ENCODE results near the gene SYNGR2. TPM values are rescaled to one million over a fixed set of nuclear protein-coding genes. Genes with fewer than 3 reads are reported as not detected.
A peak's percentile ranks its signal among the peaks of the same experiment; 100 is the strongest.

The SYNGR2 gene
- total RNA-seq, 1 donor from 2014 or later = 3.2 TPM

DNA sequence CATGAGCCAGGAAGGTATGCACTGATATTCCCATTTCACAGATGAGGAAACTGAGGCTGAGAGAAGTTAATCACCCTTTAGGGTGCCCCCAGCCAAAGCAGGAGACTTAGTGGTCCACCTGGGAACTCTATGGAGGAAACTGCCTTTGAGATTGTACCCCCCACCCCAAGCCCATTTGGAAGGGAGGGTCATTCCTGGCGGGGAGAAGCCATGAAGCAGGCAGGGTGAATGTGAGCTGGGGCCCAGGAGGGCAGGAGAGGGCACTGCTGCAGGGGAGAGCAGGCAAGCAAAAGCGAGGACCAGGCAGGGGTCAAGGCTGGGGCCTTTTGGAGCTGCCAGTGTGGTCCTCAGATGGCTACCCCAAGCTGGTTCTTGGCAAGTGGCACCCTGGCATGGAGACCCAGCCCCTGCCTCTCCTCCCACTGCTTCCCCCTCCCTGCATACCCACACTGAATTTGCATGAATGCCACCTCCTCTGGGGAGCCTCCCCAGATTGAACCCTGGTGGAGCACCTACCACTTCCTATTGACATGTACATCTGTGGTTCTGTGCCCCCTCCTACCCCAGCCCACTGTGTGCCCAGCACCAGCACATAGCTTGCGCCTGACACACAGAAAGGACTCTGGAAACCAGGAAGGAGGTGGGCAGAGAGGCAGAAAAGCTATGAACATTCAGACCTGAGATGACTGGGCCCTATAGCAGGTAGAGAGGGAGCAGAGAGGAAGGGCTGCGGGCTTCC is 38.9 kb upstream of the SYNGR2 start:
- H3K27me3 Mint-ChIP-seq (ENCODE audit: unreplicated experiment) = peaks cover 18% of the 10 kb centered on the region
- no peaks in the 10 kb centered on the region for H3K4me1 Mint-ChIP-seq (ENCODE audit: low read depth, unreplicated experiment)
- H3K9me3 Mint-ChIP-seq (ENCODE audit: unreplicated experiment) = peaks cover 1% of the 10 kb centered on the region
- peaks cover 4% of the 10 kb centered on the region for H3K36me3 Mint-ChIP-seq (ENCODE audit: unreplicated experiment)
- H3K27ac Mint-ChIP-seq (ENCODE audit: unreplicated experiment) = no peak overlapping the region
- DNase-seq = no peak
- no peak for TF ChIP-seq CTCF (IDR thresholded peaks at IDR 0.05; ENCODE audit: partially characterized antibody, unreplicated experiment)
- peak overlapping the region; percentile 89 for H3K4me3 Mint-ChIP-seq (ENCODE audit: unreplicated experiment)

DNA sequence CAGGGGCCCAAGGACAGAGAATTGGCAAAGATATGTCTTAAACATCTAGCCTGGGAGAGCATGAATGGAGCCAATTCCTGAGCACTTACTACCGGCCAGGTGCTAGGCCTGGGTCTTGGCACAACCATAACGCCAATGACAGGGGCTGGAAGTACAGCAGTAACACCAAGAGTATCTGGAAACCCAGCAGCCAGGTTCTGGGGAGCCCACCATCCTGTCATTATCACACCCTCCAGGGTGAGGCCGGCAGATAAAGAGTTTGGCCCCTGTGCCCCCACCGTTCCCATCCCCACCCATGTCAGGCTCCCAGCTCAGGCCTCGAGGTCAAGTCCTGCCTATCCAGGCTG is 38.3 kb upstream of the SYNGR2 start:
- Mint-ChIP-seq H3K4me1 (ENCODE audit: low read depth, unreplicated experiment) (no peaks in the 10 kb centered on the region), H3K4me3 (ENCODE audit: unreplicated experiment) (no peak overlapping the region), H3K27me3 (ENCODE audit: unreplicated experiment) (peaks cover 18% of the 10 kb centered on the region), H3K27ac (ENCODE audit: unreplicated experiment) (no peak overlapping the region), H3K9me3 (ENCODE audit: unreplicated experiment) (peaks cover 1% of the 10 kb centered on the region), H3K36me3 (ENCODE audit: unreplicated experiment) (peaks cover 4% of the 10 kb centered on the region)
- no peak for TF ChIP-seq CTCF (IDR thresholded peaks at IDR 0.05; ENCODE audit: partially characterized antibody, unreplicated experiment)
- DNase-seq = no peak

- TF ChIP-seq CTCF (IDR thresholded peaks at IDR 0.05; ENCODE audit: partially characterized antibody, unreplicated experiment) = no peak
- peaks cover 22% of the 10 kb centered on the region for H3K27me3 Mint-ChIP-seq (ENCODE audit: unreplicated experiment)
- H3K9me3 Mint-ChIP-seq (ENCODE audit: unreplicated experiment) = peaks cover 1% of the 10 kb centered on the region
- H3K36me3 Mint-ChIP-seq (ENCODE audit: unreplicated experiment) = peaks cover 4% of the 10 kb centered on the region
- no peak within 1 kb of the TSS for H3K27ac Mint-ChIP-seq (ENCODE audit: unreplicated experiment)
- H3K4me1 Mint-ChIP-seq (ENCODE audit: low read depth, unreplicated experiment) = no peaks in the 10 kb centered on the region
- H3K4me3 Mint-ChIP-seq (ENCODE audit: unreplicated experiment) = no peak within 1 kb of the TSS
- DNase-seq = no peak
Observed at GRCh38 chr17:78130437-78131101, 37.8 kb upstream of the SYNGR2 start, which contains the start of gene TMC8. TMC8 (plus strand) TSS chr17:78130771; CDS start chr17:78131589, 818 bp downstream.

DNA sequence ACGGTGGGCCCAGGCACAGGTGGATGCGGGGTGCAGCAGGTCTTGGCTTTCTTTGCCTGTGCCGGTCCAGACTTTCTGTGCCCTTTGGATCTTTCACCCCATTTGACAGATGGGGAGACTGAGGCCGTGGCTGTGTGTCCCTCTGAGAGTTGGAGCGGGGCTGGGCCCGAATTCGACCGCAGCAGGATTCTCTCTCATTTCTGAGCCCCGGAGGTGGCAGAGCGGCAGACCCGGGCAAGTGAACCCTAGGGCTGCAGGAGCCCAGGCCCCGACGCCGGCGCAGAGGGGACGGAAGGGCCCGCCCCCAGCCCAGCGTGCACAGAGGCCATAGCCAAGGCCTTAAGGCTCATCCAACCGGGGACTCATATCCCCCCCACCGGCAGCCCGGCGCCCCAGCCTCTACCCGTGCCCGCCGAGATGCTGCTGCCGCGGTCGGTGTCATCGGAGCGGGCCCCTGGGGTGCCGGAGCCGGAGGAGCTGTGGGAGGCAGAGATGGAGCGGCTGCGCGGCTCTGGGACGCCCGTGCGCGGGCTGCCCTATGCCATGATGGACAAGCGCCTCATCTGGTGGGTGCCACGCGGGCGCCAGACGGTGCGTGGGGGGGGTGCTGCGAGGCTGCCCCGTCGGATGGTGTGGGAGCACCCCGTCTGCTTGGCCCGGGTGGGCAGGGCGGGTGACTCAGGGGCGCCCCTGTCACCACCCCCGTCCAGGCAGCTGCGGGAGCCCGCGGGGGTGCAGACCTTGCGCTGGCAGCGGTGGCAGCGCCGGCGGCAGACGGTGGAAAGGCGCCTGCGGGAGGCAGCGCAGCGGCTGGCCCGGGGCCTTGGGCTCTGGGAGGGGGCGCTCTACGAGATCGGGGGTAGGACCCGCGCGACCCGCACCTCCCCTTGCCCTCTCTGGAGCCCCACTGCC is 37.0 kb upstream of the SYNGR2 start:
- Mint-ChIP-seq H3K9me3 (ENCODE audit: unreplicated experiment) (peaks cover 1% of the 10 kb centered on the region), H3K36me3 (ENCODE audit: unreplicated experiment) (peaks cover 4% of the 10 kb centered on the region), H3K4me3 (ENCODE audit: unreplicated experiment) (no peak overlapping the region), H3K27me3 (ENCODE audit: unreplicated experiment) (peaks cover 23% of the 10 kb centered on the region), H3K4me1 (ENCODE audit: low read depth, unreplicated experiment) (no peaks in the 10 kb centered on the region), H3K27ac (ENCODE audit: unreplicated experiment) (no peak overlapping the region)
- no peak for TF ChIP-seq CTCF (IDR thresholded peaks at IDR 0.05; ENCODE audit: partially characterized antibody, unreplicated experiment)
- DNase-seq = no peak

Measured in glutamatergic neuron (in vitro differentiated cells).